Testis (tissue), 2 donors: ENCODE measurements around the gene PCDHB10.
"Not testable (repeated sequence)": the region's sequence is repeated elsewhere in the genome, so short reads cannot be mapped to it uniquely, and the experiment has no call there.

Experiments
- POLR2A ChIP-seq: fragments of 450-650 bp; IDR thresholded peaks from one replicate; pipeline ENCODE4 v1.6.1; 2017; ENCODE audit warnings: antibody characterized with exemption, mild to moderate bottlenecking, moderate library complexity
- TF ChIP-seq, protein P1 (sequence below), 3 experiments: fragments of 450-650 bp in 2 of 3; fragments of 200-600 bp in 1 of 3; sonication (generic) in 1 of 3; IDR thresholded peaks; one replicate each; pipeline ENCODE4 v1.5.1; 2016 to 2019; ENCODE audit warnings: antibody characterized with exemption in 3 of 3, mild to moderate bottlenecking in 2 of 3, moderate library complexity in 1 of 3

DNA sequence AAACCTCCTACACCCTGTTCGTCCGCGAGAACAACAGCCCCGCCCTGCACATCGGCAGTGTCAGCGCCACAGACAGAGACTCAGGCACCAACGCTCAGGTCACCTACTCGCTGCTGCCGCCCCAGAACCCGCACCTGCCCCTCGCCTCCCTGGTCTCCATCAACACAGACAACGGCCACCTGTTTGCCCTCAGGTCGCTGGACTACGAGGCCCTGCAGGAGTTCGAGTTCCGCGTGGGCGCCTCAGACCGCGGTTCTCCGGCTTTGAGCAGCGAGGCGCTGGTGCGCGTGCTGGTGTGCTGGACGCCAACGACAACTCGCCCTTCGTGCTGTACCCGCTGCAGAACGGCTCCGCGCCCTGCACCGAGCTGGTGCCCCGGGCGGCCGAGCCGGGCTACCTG, 34.8 kb upstream of the PCDHB10 start:
- TF ChIP-seq, protein P1, sequence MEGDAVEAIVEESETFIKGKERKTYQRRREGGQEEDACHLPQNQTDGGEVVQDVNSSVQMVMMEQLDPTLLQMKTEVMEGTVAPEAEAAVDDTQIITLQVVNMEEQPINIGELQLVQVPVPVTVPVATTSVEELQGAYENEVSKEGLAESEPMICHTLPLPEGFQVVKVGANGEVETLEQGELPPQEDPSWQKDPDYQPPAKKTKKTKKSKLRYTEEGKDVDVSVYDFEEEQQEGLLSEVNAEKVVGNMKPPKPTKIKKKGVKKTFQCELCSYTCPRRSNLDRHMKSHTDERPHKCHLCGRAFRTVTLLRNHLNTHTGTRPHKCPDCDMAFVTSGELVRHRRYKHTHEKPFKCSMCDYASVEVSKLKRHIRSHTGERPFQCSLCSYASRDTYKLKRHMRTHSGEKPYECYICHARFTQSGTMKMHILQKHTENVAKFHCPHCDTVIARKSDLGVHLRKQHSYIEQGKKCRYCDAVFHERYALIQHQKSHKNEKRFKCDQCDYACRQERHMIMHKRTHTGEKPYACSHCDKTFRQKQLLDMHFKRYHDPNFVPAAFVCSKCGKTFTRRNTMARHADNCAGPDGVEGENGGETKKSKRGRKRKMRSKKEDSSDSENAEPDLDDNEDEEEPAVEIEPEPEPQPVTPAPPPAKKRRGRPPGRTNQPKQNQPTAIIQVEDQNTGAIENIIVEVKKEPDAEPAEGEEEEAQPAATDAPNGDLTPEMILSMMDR (IDR thresholded peaks at IDR 0.05): not testable (repeated sequence)
- not testable (repeated sequence) for TF ChIP-seq POLR2A
